MCF 10A (cell line): ENCODE data around the gene GRWD1. TPM values are rescaled to one million over a fixed set of nuclear protein-coding genes. Genes with fewer than 3 reads are reported as not detected.

ENCODE experiments used
- BruUV-seq: library from RNA; stranded (reverse); fragments of 400-500 nt; replicated peaks from 2 replicates; lab custom pipeline; 2021; lab: Mats Ljungman, UMichigan
- CTCF ChIA-PET: fragments of 300-600 bp; sonication (Branson Sonifier 250); formaldehyde crosslinking; extraction: SDS; loops from one replicate; lab custom pipeline; 2021; ENCODE audit warnings: antibody characterized with exemption, inconsistent platforms; lab: Yijun Ruan, JAX
- POLR2A ChIA-PET: fragments of 300-600, 350-650 bp; sonication (Branson Sonifier 250); formaldehyde crosslinking; extraction: SDS; loops from one replicate; lab custom pipeline; 2020; ENCODE audit warnings: antibody characterized with exemption, inconsistent platforms; lab: Yijun Ruan, JAX
- DNase-seq: peaks from one replicate; pipeline ENCODE4 v3.0.0-alpha.2; 2018; ENCODE audit not compliant: unreplicated experiment
- H3K27ac Mint-ChIP-seq: one replicate; pipeline ENCODE4 v1.8.0; 2022; ENCODE audit warnings: mild to moderate bottlenecking, low read depth, mixed read lengths; ENCODE audit not compliant: unreplicated experiment
- H3K27me3 Mint-ChIP-seq: one replicate; pipeline ENCODE4 v1.8.0; 2022; ENCODE audit warnings: mixed read lengths; ENCODE audit not compliant: insufficient read depth, unreplicated experiment
- H3K36me3 Mint-ChIP-seq: one replicate; pipeline ENCODE4 v1.8.0; 2022; ENCODE audit warnings: mild to moderate bottlenecking, moderate library complexity, mixed read lengths; ENCODE audit not compliant: insufficient read depth, unreplicated experiment
- H3K4me1 Mint-ChIP-seq: one replicate; pipeline ENCODE4 v1.8.0; 2022; ENCODE audit warnings: mixed read lengths; ENCODE audit not compliant: insufficient read depth, unreplicated experiment
- H3K4me3 Mint-ChIP-seq: one replicate; pipeline ENCODE4 v1.8.0; 2022; ENCODE audit warnings: mild to moderate bottlenecking, moderate library complexity, mixed read lengths; ENCODE audit not compliant: unreplicated experiment
- H3K9me3 Mint-ChIP-seq: one replicate; pipeline ENCODE4 v1.8.0; 2022; ENCODE audit warnings: mixed read lengths; ENCODE audit not compliant: unreplicated experiment
- intact Hi-C: fragments of 100-400 bp; cut with micrococcal nuclease; formaldehyde crosslinking; loops from 2 replicates; pipeline ENCODE4 v1.14.1; 2022
- total RNA-seq: library from RNA; stranded (reverse); gene quantifications from 2 replicates; pipeline ENCODE4 v1.2.3, GENCODE V29; 2022
- TF ChIP-seq, protein P1 (sequence below): fragments of 200-600 bp; IDR thresholded peaks from one replicate; pipeline ENCODE4 v1.8.0; 2022; ENCODE audit warnings: antibody characterized with exemption, mild to moderate bottlenecking; ENCODE audit not compliant: unreplicated experiment

GRWD1 gene
- total RNA-seq, 1 experiment from 2014 or later = 55.8 TPM

DNA sequence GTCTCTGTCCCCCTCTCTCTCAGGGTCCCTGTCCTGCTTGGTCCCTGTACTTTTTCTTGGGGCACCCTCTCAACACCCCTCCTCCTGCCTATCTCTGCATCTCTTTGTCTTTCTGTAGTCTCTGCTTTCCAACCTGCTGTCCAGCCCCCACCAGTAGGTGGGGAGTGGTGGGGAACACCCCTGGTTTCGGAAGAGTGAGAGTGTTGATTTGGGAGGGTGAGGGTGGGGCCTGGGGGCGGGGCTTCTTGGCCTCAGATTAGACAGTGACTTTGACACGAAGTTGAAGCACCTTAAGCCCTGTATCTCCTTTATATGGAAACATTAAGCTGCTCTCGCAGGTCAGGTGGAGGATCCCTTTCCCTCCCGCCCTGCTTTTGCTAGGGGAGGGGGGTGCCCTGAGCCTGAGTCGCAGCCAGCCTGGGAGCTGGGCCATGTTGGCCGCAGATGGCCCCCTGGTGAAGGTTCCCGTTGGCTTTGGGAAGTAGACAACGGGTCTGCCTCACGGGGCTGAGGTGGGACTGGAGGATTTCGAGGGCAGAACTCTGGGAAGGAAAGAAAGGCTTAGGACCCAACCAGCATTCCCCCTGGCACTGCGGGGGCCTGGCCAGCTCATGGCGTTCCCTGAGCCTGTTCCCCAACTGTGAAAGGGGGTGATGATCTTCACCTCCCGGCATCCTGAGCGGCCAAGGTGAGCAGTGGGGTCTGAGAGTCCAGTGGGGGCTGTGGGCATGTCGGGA is 9.6 kb downstream of the GRWD1 start, which contains the start of gene KCNJ14:
TSS of gene KCNJ14 (plus strand) at position 404 of the 737 bp plus-strand sequence. CDS start 6,151 bp downstream, outside the sequence.
- peaks cover 9% of the 10 kb centered on the region for H3K4me1 Mint-ChIP-seq
- peaks cover 75% of the 10 kb centered on the region for H3K36me3 Mint-ChIP-seq
- H3K27me3 Mint-ChIP-seq = no peaks in the 10 kb centered on the region
- CTCF ChIA-PET = no interaction called here
- no TSS peak for BruUV-seq
- peak within 1 kb of the TSS; percentile 60 for H3K27ac Mint-ChIP-seq
- POLR2A ChIA-PET = interaction anchor here (0.6 kb wide), 1 partner anchor 32 kb away, joined by 3 read pairs; no protein-coding TSS in a partner anchor
- TF ChIP-seq, protein P1, sequence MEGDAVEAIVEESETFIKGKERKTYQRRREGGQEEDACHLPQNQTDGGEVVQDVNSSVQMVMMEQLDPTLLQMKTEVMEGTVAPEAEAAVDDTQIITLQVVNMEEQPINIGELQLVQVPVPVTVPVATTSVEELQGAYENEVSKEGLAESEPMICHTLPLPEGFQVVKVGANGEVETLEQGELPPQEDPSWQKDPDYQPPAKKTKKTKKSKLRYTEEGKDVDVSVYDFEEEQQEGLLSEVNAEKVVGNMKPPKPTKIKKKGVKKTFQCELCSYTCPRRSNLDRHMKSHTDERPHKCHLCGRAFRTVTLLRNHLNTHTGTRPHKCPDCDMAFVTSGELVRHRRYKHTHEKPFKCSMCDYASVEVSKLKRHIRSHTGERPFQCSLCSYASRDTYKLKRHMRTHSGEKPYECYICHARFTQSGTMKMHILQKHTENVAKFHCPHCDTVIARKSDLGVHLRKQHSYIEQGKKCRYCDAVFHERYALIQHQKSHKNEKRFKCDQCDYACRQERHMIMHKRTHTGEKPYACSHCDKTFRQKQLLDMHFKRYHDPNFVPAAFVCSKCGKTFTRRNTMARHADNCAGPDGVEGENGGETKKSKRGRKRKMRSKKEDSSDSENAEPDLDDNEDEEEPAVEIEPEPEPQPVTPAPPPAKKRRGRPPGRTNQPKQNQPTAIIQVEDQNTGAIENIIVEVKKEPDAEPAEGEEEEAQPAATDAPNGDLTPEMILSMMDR = no peak
- no peak within 1 kb of the TSS for H3K4me3 Mint-ChIP-seq
- intact Hi-C loops = no loop called here
- H3K9me3 Mint-ChIP-seq = no peaks in the 10 kb centered on the region
- no peak for DNase-seq

DNA sequence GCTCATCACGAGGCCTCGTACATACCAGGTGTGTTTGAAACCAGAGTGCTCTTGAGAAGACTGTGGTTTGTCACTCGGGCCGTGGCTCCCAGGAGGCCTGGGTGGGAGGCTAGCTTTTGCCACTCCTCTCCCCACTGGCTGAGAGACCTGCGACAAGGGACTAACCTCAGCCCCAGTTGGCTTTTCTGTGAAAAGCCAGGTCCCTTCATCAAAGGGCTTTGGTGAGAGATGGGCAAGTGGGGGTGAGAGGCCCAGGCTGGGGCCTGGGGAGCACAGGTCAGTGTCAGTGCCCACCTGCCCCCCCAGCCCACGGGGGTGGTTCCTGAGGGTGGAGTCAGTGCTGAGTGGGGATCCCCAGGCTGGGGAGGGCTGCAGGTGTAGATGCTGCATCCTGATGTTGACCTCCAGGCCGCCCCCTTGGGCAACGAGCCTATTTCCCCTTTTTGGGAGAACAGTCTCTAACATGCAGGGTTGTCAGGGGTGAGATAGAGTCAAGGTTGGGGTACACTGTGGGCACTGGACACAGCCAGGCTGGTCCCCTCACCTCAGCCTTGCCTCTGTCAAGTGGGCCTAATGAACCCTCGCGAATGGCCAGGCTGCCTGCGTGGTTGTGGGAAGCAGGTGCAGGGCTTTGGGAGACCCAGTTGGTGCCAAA is 10.3 kb downstream of the GRWD1 start:
- intact Hi-C loops = no loop called here
- no peak overlapping the region for H3K27ac Mint-ChIP-seq
- ChIA-PET CTCF (no interaction called here), POLR2A (no interaction called here)
- peaks cover 9% of the 10 kb centered on the region for H3K4me1 Mint-ChIP-seq
- H3K9me3 Mint-ChIP-seq = no peaks in the 10 kb centered on the region
- no peaks in the 10 kb centered on the region for H3K27me3 Mint-ChIP-seq
- H3K4me3 Mint-ChIP-seq = no peak overlapping the region
- peaks cover 81% of the 10 kb centered on the region for H3K36me3 Mint-ChIP-seq
- TF ChIP-seq, protein P1 = no peak
- BruUV-seq = no TSS peak
- DNase-seq = no peak

DNA sequence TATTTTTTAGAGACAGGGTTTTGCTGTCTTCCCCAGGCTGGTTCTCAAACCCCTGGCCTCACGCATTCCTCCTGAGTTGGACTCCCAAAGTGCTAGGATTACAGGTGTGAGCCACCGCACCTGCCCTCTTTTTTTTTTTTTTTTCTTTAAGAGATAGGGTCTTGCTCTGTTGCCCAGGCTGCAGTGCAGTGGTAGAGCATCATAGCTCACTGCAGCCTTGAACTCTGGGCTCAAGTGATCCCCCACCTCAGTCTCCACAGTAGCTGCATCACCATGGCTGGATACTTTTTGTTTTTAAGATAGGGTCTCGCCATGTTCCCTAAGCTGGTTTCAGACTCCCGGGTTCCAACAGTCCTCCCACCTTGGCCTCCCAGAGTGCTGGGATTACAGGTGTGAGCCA is 11.1 kb downstream of the GRWD1 start:
- Mint-ChIP-seq H3K36me3 (peaks cover 82% of the 10 kb centered on the region), H3K27ac (no peak overlapping the region), H3K4me3 (no peak overlapping the region), H3K4me1 (peaks cover 9% of the 10 kb centered on the region), H3K27me3 (no peaks in the 10 kb centered on the region), H3K9me3 (no peaks in the 10 kb centered on the region)
- no TSS peak for BruUV-seq
- TF ChIP-seq, protein P1 = no peak
- ChIA-PET CTCF (interaction anchor here (0.7 kb wide), 1 partner anchor 49 kb away, joined by 3 read pairs; no protein-coding TSS in a partner anchor), POLR2A (interaction anchor here (1.7 to 2.0 kb wide), 2 partner anchors 10 kb away, joined by 5 to 6 read pairs; no protein-coding TSS in a partner anchor)
- intact Hi-C loops = no loop called here
- DNase-seq = no peak

DNA sequence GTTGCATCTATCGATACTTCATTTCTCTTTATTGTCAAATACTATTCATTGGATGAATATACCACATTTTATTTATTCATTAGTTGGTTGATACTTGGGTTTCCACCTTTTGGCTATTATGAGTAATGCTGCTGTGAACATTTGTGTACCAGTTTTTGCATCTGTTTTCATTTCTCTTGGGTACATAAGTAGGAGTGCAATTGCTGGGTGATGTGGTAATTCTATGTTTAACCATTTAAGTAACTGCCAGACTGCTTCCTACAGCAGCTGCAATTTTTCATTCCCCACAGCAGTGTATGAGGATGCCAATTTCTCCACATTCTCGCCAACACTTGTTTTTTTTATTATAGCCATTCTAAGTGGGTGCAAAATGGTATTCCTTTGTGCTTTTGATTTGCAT is 12.2 kb downstream of the GRWD1 start:
- Mint-ChIP-seq H3K4me3 (no peak overlapping the region), H3K27ac (no peak overlapping the region), H3K9me3 (no peaks in the 10 kb centered on the region), H3K36me3 (peaks cover 79% of the 10 kb centered on the region), H3K27me3 (no peaks in the 10 kb centered on the region), H3K4me1 (peaks cover 9% of the 10 kb centered on the region)
- CTCF ChIA-PET = no interaction called here
- intact Hi-C loops = no loop called here
- no peak for DNase-seq
- POLR2A ChIA-PET = interaction anchor here (1.7 to 2.0 kb wide), 2 partner anchors 9 to 11 kb away, joined by 5 to 6 read pairs; no protein-coding TSS in a partner anchor
- TF ChIP-seq, protein P1 = no peak
- no TSS peak for BruUV-seq
